ENCODE measurements around the gene JPT1.

JPT1 gene

GRCh38 chr17:75183999-75184884 lies 29.9 kb upstream of the JPT1 start:
- ChIA-PET CTCF (interaction anchor here (0.5 to 0.8 kb wide), 4 partner anchors 8 to 204 kb away, joined by 3 to 5 read pairs (median 4); no protein-coding TSS in a partner anchor), POLR2A (interaction anchor here (0.7 to 3.4 kb wide), 14 partner anchors 8 to 202 kb away, joined by 3 to 15 read pairs (median 4); partner anchors contain the start of genes ARMC7, JPT1, MIF4GD and NT5C)
- TF ChIP-seq BHLHE40 (IDR thresholded peaks at IDR 0.05; ENCODE audit: borderline replicate concordance) (no peak), PKNOX1 (IDR thresholded peaks at IDR 0.05) (peak; percentile 61)
- no peak for DNase-seq (ENCODE audit: extremely low spot score)

GRCh38 chr17:75182569-75183436 lies 28.5 kb upstream of the JPT1 start, which contains the start of gene SUMO2:
Gene SUMO2, minus strand, starts transcription at chr17:75182959. Its CDS starts 125 bp downstream, at chr17:75182834.
- peak; percentile 99 for DNase-seq (ENCODE audit: extremely low spot score)
- POLR2A ChIA-PET = interaction anchor here (0.6 to 3.4 kb wide), 19 partner anchors 8 to 171 kb away, joined by 3 to 15 read pairs (median 4); partner anchors contain the start of genes ARMC7, JPT1, MIF4GD and NT5C
- no peak for TF ChIP-seq PKNOX1 (IDR thresholded peaks at IDR 0.05)
- no peak for TF ChIP-seq SUZ12 (IDR thresholded peaks at IDR 0.05)
- 0 out of 2 replicates have a peak, but pooled peaks have one; percentile 57 for TF ChIP-seq ARNT (IDR thresholded peaks at IDR 0.05)
- TF ChIP-seq L3MBTL2 (conservative IDR thresholded peaks at IDR 0.05) = peak; percentile 56
- no peak for TF ChIP-seq FOXK2 (IDR thresholded peaks at IDR 0.05)
- CTCF ChIA-PET = interaction anchor here (0.7 kb wide), 1 partner anchor 202 kb away, joined by 3 read pairs; no protein-coding TSS in a partner anchor

- TF ChIP-seq FOXM1 (IDR thresholded peaks at IDR 0.05; ENCODE audit: borderline replicate concordance) = no peak
- no peak for TF ChIP-seq ELF4 (IDR thresholded peaks at IDR 0.05)
- TF ChIP-seq SUZ12 (IDR thresholded peaks at IDR 0.05) = no peak
- TF ChIP-seq TARDBP (IDR thresholded peaks at IDR 0.05) = no peak
- TF ChIP-seq ZNF384 (IDR thresholded peaks at IDR 0.05) = no peak
- no peak for TF ChIP-seq ARNT (IDR thresholded peaks at IDR 0.05)
- no peak for TF ChIP-seq CTBP1 (IDR thresholded peaks at IDR 0.05; ENCODE audit: borderline replicate concordance)
- TF ChIP-seq FOXA1 (IDR thresholded peaks at IDR 0.05) = no peak
- no peak for TF ChIP-seq SP1 (IDR thresholded peaks at IDR 0.05)
- TF ChIP-seq FOXK2 (IDR thresholded peaks at IDR 0.05) = no peak
- TF ChIP-seq NFRKB (IDR thresholded peaks at IDR 0.05) = no peak
- no peak for TF ChIP-seq L3MBTL2 (conservative IDR thresholded peaks at IDR 0.05)
- no peak for TF ChIP-seq BHLHE40 (IDR thresholded peaks at IDR 0.05; ENCODE audit: borderline replicate concordance)
- TF ChIP-seq LEF1 (IDR thresholded peaks at IDR 0.05; ENCODE audit: borderline replicate concordance) = no peak
- TF ChIP-seq HDGF (IDR thresholded peaks at IDR 0.05; ENCODE audit: borderline replicate concordance) = no peak
- no peak for TF ChIP-seq PKNOX1 (IDR thresholded peaks at IDR 0.05)
- no peak for DNase-seq (ENCODE audit: extremely low spot score)
- ChIA-PET POLR2A (interaction anchor here (1.4 to 3.4 kb wide), 2 partner anchors 9 to 23 kb away, joined by 5 to 15 read pairs; partner anchors contain the start of gene NUP85), CTCF (no interaction called here)
These were observed 27.9 kb upstream of the JPT1 start for GRCh38 chr17:75182319-75182568.

GRCh38 chr17:75181608-75182318 lies 27.5 kb upstream of the JPT1 start:
- no peak for DNase-seq (ENCODE audit: extremely low spot score)
- TF ChIP-seq PKNOX1 (IDR thresholded peaks at IDR 0.05) (peak; percentile 86), ARNT (IDR thresholded peaks at IDR 0.05) (no peak)
- ChIA-PET CTCF (interaction anchor here (1.0 to 2.0 kb wide), 2 partner anchors 10 to 20 kb away, joined by 3 to 6 read pairs; no protein-coding TSS in a partner anchor), POLR2A (interaction anchor here (1.4 to 3.4 kb wide), 5 partner anchors 10 to 50 kb away, joined by 4 to 15 read pairs (median 5); partner anchors contain the start of genes NT5C and NUP85)

GRCh38 chr17:75181110-75181509 lies 26.8 kb upstream of the JPT1 start:
- ChIA-PET CTCF (interaction anchor here (0.6 to 2.0 kb wide), 4 partner anchors 9 to 169 kb away, joined by 3 to 6 read pairs (median 4); no protein-coding TSS in a partner anchor), POLR2A (interaction anchor here (0.5 to 2.1 kb wide), 6 partner anchors 8 to 49 kb away, joined by 4 to 7 read pairs (median 4); partner anchors contain the start of gene NT5C)
- DNase-seq (ENCODE audit: extremely low spot score) = no peak
- TF ChIP-seq SP1 (IDR thresholded peaks at IDR 0.05) (no peak), ARNT (IDR thresholded peaks at IDR 0.05) (no peak), L3MBTL2 (conservative IDR thresholded peaks at IDR 0.05) (no peak), FOXA1 (IDR thresholded peaks at IDR 0.05) (no peak), CTBP1 (IDR thresholded peaks at IDR 0.05; ENCODE audit: borderline replicate concordance) (no peak), SUZ12 (IDR thresholded peaks at IDR 0.05) (no peak), FOXM1 (IDR thresholded peaks at IDR 0.05; ENCODE audit: borderline replicate concordance) (no peak), LEF1 (IDR thresholded peaks at IDR 0.05; ENCODE audit: borderline replicate concordance) (no peak)

Measured in HEK293T (cell line).